LNCaP clone FGC (cell line): ENCODE results near the gene MTF1.

ENCODE experiments used
- DNase-seq: peaks from one replicate; pipeline ENCODE4 v3.0.0-alpha.2; 2011; ENCODE audit warnings: low read depth
- H3K4me3 ChIP-seq: 2 replicates; pipeline ENCODE4 v1.5.1; 2011; ENCODE audit warnings: mild to moderate bottlenecking, low read depth, low read length, control low read depth
- CTCF ChIP-seq: IDR thresholded peaks from 2 replicates; pipeline ENCODE4 v1.5.1; 2012; ENCODE audit warnings: mild to moderate bottlenecking; ENCODE audit not compliant: control insufficient read depth, insufficient read depth; ENCODE audit errors: extremely low read depth

The MTF1 gene

DNA sequence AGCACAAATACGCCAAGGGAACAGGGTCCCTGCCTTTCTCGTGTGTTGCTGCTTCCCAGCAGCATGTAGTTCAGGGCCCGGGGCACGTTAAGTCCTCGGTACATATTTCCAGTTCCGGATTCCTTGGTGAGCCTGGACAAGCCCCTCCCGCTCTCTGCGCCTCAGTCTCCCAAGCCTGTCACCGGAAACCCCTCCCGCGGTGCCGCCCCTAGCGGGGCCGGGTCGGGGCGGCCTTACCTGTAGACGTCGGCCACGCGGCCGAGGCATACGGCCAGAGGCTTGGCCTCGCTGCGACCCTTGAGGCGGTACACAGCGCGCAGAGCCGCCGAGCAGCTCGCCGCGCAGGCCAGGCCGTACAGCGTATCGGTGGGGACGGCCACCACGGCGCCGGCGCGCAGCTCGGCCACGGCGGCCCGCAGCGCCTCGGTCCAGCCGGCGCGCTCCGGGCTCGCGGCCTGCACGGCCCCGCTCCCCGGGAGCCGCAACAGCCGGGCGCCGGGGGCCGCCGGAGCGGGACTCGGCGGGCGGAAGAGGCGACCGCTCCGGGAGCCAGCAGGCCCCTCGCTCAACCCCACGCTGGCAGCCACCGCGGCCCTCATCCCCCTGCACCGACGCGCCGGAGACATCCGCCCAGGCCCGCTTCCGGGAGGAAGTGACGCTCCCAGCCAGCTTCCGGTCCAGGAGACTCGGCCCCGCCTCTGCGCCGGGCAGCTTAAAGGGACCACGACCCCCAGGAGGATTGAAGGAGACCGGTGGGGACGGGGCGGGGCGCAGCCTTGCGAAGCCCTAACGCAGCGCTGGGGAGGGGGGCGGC is 51.6 kb downstream of the MTF1 start, which contains the start of the genes C1orf122 and YRDC:
Gene C1orf122 (plus strand): TSS at position 236 of the 814 bp plus-strand sequence. CDS start 615 bp downstream, outside the sequence.
Gene YRDC (minus strand): TSS at position 654 of the 814 bp plus-strand sequence. CDS start 28 bp downstream, at position 626.
- DNase-seq: peak; percentile 70
- TF ChIP-seq CTCF: no peak
- peak within 1 kb of the TSS; percentile 73 for H3K4me3 ChIP-seq

DNA sequence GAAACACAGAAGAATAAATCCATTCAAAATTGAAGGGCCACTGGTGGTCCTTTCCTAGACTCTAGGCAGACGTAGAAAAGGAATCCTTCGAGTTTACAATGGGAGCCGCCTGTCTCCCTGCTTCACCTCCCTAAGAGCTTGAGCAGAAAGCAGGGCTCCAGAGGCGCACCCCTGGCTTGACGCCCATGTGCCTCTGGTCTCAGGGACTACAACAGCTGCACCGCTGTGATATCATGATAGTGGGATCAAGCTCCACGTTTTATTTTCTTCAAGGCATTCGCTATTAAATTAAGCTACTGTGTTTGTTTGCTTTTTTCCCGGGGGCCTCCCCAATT is 52.2 kb downstream of the MTF1 start:
- no peak for DNase-seq
- TF ChIP-seq CTCF: no peak
- peak overlapping the region; percentile 73 for H3K4me3 ChIP-seq

DNA sequence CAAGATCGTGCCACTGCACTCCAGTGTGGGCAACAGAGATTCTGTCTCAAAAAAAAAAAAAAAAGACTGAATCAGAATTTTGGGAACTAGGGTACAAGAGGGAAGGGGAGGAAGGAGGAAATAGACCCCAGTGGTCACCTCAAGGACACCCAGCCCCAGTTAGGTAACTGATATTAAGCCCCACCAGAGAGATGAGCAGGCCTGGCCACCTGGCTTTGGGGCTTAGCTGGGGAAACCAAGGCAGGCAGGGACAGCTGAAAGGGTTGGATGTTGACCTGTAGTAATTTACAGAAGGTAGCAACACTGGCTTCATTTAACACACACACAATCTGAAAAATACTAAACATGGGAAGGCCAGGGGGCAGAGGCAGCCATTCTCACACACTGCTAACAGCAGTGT is 57.0 kb downstream of the MTF1 start:
- no peak overlapping the region for H3K4me3 ChIP-seq
- no peak for DNase-seq
- TF ChIP-seq CTCF: no peak

GRCh38 chr1:37797750-37798345 is 61.5 kb downstream of the MTF1 start:
- H3K4me3 ChIP-seq: no peak overlapping the region
- no peak for TF ChIP-seq CTCF
- no peak for DNase-seq

DNA sequence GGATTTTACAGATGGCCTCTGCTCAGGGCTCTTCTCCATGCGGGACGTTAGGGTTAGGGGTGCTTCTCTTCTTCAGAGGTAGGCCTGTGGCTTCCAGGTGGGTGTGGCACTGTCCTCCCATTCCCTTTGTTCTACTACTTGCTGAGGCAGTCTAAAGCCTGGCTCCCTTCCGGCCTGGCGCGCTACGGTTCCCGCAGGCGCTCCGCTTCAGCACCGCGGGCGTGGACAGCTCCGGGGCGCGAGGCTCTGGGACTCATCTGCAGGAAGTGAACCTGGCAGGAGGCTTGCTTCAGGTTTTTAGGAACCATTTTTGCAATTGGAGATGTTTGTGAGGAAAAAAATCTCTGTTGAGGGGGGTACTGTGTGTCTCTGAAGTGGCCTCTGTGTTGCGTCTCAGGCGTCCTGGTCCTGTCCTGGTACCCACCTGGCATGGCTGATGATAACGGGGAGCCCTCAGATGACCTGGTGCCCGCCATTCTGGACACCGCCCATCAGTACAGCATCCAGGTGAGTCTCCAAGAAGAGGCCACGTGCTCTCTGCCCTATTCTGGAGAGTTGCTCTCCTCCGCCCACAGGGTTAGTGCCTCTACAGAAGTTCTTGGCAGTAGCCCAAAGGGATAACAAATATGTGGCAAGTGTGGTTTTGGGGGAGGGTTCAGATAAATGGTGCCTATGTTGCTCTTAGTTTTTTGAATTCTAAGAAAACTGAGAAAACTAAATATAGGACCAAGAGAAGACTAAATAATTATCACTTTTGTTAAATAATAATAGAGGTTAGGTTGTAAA is 63.9 kb downstream of the MTF1 start:
- peak; percentile 45 for DNase-seq
- no peak for TF ChIP-seq CTCF
- H3K4me3 ChIP-seq: peak overlapping the region; percentile 57; the same call in 1 of the 2 replicates

GRCh38 chr1:37794372-37795339 is 64.7 kb downstream of the MTF1 start:
- TF ChIP-seq CTCF: no peak
- DNase-seq: no peak
- peak overlapping the region; percentile 57 for H3K4me3 ChIP-seq
